GM18870 (cell line): ENCODE measurements around the gene DGKK.
"Not testable (repeated sequence)": the region's sequence is repeated elsewhere in the genome, so short reads cannot be mapped to it uniquely, and the experiment has no call there.

ENCODE experiments used
- ATAC-seq: cut with Tn5 transposase; IDR thresholded peaks from one replicate; pipeline ENCODE4 v1.9.1; 2021; ENCODE audit warnings: moderate library complexity; ENCODE audit not compliant: unreplicated experiment

Gene DGKK

GRCh38 chrX:50432829-50433289 is 37.8 kb downstream of the DGKK start:
- no peak for ATAC-seq

DNA sequence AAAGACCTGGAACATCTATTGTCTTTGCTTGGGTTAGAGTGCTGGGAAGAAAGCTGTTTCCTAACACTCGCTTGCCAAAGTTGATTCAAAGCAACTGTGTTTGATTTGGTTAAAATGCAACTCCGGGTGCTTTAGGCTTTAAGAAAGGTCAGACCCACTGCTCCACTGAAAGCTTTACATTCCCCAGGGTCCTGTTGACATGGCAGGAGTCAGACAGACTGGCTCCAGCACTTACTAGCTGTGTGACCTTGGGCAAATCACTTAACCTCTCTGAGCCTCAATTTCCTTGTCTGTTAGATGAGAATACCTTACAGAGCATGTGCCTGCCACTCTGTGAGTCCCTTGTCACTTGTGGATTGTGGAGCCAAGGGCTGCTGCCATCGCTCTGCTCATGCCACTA is 39.0 kb downstream of the DGKK start:
- ATAC-seq, result no peak

GRCh38 chrX:50430917-50431575 is 39.6 kb downstream of the DGKK start:
- ATAC-seq, result no peak

- no peak for ATAC-seq
Measured at GRCh38 chrX:50428174-50428573, 42.5 kb downstream of the DGKK start.

GRCh38 chrX:50407976-50408375 is 62.6 kb downstream of the DGKK start:
- ATAC-seq, result no peak

GRCh38 chrX:50403903-50404302 is 66.7 kb downstream of the DGKK start:
- ATAC-seq, result no peak

DNA sequence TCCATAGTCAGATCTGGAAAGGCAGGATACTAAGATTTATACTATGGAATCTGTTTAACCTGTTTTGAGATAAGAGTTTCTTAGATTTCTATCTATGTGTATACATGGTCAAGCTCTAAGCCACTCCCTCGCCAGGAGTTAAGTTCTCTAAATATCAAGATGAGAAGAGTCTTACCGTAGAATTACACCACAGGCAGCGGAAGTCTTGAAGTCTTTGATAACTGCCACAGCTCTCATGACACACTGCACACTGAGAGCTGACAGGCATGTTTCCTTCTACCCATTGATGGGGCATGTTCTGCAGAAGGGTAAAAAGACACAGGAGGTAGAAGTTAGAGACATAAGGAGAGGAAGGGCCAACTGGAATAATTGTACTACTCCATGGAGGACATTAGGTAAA is 67.7 kb downstream of the DGKK start:
- no peak for ATAC-seq

- ATAC-seq, result no peak
Measured at GRCh38 chrX:50393902-50394301, 76.7 kb downstream of the DGKK start.

DNA sequence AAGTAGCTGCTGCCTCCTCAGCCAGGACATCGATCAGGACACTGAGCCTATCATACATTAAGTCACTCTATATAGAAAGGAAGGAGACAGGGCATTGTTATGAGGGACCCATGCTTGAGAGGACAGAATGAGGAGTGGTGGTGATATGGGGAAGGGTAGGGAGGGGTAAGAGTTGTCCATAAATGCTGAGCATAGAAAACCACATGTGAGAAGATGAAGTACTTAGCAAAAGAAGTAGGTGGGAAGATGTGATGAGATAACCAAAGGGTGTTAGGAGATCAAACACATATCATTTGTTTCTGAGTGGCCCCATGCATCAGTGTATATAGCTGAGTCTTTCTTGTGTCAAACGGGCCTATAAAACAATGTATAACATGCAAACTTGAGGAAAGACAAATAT is 84.1 kb downstream of the DGKK start:
- no peak for ATAC-seq

- no peak for ATAC-seq
Measured at GRCh38 chrX:50381729-50382415, 88.8 kb downstream of the DGKK start.

GRCh38 chrX:50375481-50376267 is 95.0 kb downstream of the DGKK start:
- no peak for ATAC-seq

GRCh38 chrX:50372966-50373365 is 97.7 kb downstream of the DGKK start:
- no peak for ATAC-seq

DNA sequence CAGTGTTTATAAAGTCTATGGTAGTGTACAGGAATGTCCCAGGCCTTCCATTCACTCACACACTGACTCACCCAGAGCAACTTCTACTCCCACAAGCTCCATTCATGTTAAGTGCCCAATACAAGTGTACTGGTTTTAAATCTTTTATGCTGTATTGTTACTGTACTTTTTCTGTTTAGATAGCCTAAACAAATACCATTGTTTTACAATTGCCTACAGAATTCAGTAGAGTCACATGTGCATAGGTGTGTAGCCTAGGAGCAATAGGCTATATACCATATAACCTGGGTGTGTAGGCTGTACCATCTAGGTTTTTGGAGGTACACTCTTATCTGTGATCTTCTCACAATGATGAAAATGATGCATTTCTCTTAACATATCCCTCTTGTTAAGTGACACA is 126.7 kb downstream of the DGKK start:
- no peak for ATAC-seq

DNA sequence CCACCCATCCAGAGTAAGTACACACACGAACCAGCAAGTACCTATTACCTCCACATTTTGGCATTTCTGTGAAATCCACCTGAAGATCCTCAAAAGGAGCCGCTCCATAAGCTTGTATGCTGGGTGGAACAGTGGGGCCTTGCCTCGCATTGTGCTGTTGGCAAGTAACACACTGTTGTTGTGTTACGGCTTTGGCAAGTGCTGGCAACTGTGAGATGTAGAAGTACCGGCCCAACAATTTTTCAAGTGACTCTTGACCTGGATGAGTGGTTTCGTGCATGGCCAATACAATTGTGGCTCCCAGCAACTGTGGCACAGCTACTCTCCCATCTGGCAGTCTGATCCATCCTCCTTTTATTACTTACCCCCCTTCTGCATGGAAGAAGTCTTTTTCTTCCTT is 137.3 kb downstream of the DGKK start:
- ATAC-seq, result no peak

DNA sequence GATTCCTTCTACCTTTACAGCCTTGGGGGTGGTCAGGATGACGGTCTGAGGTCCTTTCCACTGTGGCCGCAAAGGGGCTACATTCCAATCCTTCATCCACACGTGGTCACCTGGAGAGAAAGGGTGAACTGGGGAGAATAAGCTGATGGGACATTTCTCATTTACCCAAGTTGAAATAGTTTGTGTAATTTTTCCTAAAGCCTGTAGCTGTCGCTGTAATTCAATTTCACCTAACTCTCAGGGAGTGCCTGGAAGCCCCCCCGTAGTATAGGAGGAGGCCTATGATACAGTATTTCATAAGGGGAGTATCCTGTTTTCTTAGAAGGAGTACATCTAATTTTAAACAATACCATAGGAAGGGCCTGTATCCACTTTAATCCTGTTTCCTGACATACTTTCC is 138.0 kb downstream of the DGKK start:
- ATAC-seq, result not testable (repeated sequence)

- ATAC-seq, result no peak
Measured at GRCh38 chrX:50327235-50327634, 143.4 kb downstream of the DGKK start.
